Measurements from ENCODE around the gene HEPHL1. TPM values are rescaled to one million over a fixed set of nuclear protein-coding genes. Genes with fewer than 3 reads are reported as not detected.

The HEPHL1 gene
- polyA plus RNA-seq, 3 donors: not detected

- no peak overlapping the region for H3K4me2 ChIP-seq (replicated peaks; ENCODE audit: extremely low read depth, low read length, poor library complexity, severe bottlenecking)
- no CpG with 5 or more reads among the region's 1 CpG for WGBS (ENCODE audit: insufficient coverage)
- Mint-ChIP-seq H3K4me1 (no peaks in the 10 kb centered on the region), H3K9me3 (peaks cover 3 to 17% (median 12%) of the 10 kb centered on the region in 7 donors), H3K27me3 (ENCODE audit: low read depth in 3 of 3) (peaks cover 0 to 2% (median 0%) of the 10 kb centered on the region in 3 donors), H3K4me3 (no peak overlapping the region), H3K36me3 (no peaks in the 10 kb centered on the region), H3K27ac (no peak overlapping the region)
- no peak overlapping the region for H3K4me3 ChIP-seq (replicated peaks in 1 of 3; ENCODE audit: low read depth in 2 of 3, low read length in 3 of 3)
- H3K9ac ChIP-seq (ENCODE audit: insufficient read depth, low read length, poor library complexity, severe bottlenecking): no peak overlapping the region
- intact Hi-C loops (cut with micrococcal nuclease): no loop called here
- no peaks in the 10 kb centered on the region for H3K36me3 ChIP-seq (replicated peaks in 1 of 2; ENCODE audit: control insufficient read depth in 1 of 2, insufficient read depth in 2 of 2, low read length in 2 of 2)
- no peak for TF ChIP-seq CTCF (IDR thresholded peaks at IDR 0.05)
- DNase-seq: no peak
- no peaks in the 10 kb centered on the region for H3K79me2 ChIP-seq (ENCODE audit: insufficient read depth, low read length)
- no peaks in the 10 kb centered on the region for H3K27me3 ChIP-seq (ENCODE audit: control insufficient read depth in 2 of 2, insufficient read depth in 2 of 2, low read length in 2 of 2)
- H2AFZ ChIP-seq (ENCODE audit: insufficient read depth, low read depth, low read length, poor library complexity, severe bottlenecking): no peak overlapping the region
- no peak overlapping the region for H3K27ac ChIP-seq (ENCODE audit: low read depth in 1 of 2, low read length in 2 of 2)
- peaks cover 0 to 13% of the 10 kb centered on the region in 2 donors for H3K9me3 ChIP-seq (replicated peaks in 1 of 2; ENCODE audit: control insufficient read depth in 1 of 2, insufficient read depth in 1 of 2, low read length in 2 of 2)
- no peaks in the 10 kb centered on the region for H3K4me1 ChIP-seq (ENCODE audit: control insufficient read depth in 1 of 2, insufficient read depth in 2 of 2, low read length in 2 of 2)
- no peaks in the 10 kb centered on the region for H4K20me1 ChIP-seq (ENCODE audit: insufficient read depth, low read length)
These were observed 82.3 kb downstream of the HEPHL1 start for GRCh38 chr11:94103471-94103870.

GRCh38 chr11:94104734-94105133 lies 83.6 kb downstream of the HEPHL1 start:
- no peaks in the 10 kb centered on the region for H3K4me1 ChIP-seq (ENCODE audit: control insufficient read depth in 1 of 2, insufficient read depth in 2 of 2, low read length in 2 of 2)
- DNase-seq: no peak
- H3K4me3 ChIP-seq (replicated peaks in 1 of 3; ENCODE audit: low read depth in 2 of 3, low read length in 3 of 3): no peak overlapping the region
- Mint-ChIP-seq H3K36me3 (no peaks in the 10 kb centered on the region), H3K4me1 (no peaks in the 10 kb centered on the region), H3K4me3 (no peak overlapping the region), H3K27me3 (ENCODE audit: low read depth in 3 of 3) (peaks cover 0 to 5% (median 0%) of the 10 kb centered on the region in 3 donors), H3K9me3 (peaks cover 0 to 14% (median 6%) of the 10 kb centered on the region in 7 donors), H3K27ac (no peak overlapping the region)
- intact Hi-C loops (cut with micrococcal nuclease): no loop called here
- H3K27me3 ChIP-seq (ENCODE audit: control insufficient read depth in 2 of 2, insufficient read depth in 2 of 2, low read length in 2 of 2): no peaks in the 10 kb centered on the region
- no peaks in the 10 kb centered on the region for H4K20me1 ChIP-seq (ENCODE audit: insufficient read depth, low read length)
- peaks cover 0 to 5% of the 10 kb centered on the region in 2 donors for H3K9me3 ChIP-seq (replicated peaks in 1 of 2; ENCODE audit: control insufficient read depth in 1 of 2, insufficient read depth in 1 of 2, low read length in 2 of 2)
- no peak overlapping the region for H3K9ac ChIP-seq (ENCODE audit: insufficient read depth, low read length, poor library complexity, severe bottlenecking)
- no peaks in the 10 kb centered on the region for H3K79me2 ChIP-seq (ENCODE audit: insufficient read depth, low read length)
- TF ChIP-seq CTCF (IDR thresholded peaks at IDR 0.05): no peak
- H3K27ac ChIP-seq (ENCODE audit: low read depth in 1 of 2, low read length in 2 of 2): no peak overlapping the region
- no peak overlapping the region for H3K4me2 ChIP-seq (replicated peaks; ENCODE audit: extremely low read depth, low read length, poor library complexity, severe bottlenecking)
- H2AFZ ChIP-seq (ENCODE audit: insufficient read depth, low read depth, low read length, poor library complexity, severe bottlenecking): no peak overlapping the region
- no peaks in the 10 kb centered on the region for H3K36me3 ChIP-seq (replicated peaks in 1 of 2; ENCODE audit: control insufficient read depth in 1 of 2, insufficient read depth in 2 of 2, low read length in 2 of 2)

Measured in CD14-positive monocyte (primary cell).